ENCODE measurements around the gene UVSSA. TPM values are rescaled to one million over a fixed set of nuclear protein-coding genes. Genes with fewer than 3 reads are reported as not detected.

Gene UVSSA
- polyA plus RNA-seq, 1 of the 3 experiments (the other 2 are of a cell fraction): 14.9 TPM

DNA sequence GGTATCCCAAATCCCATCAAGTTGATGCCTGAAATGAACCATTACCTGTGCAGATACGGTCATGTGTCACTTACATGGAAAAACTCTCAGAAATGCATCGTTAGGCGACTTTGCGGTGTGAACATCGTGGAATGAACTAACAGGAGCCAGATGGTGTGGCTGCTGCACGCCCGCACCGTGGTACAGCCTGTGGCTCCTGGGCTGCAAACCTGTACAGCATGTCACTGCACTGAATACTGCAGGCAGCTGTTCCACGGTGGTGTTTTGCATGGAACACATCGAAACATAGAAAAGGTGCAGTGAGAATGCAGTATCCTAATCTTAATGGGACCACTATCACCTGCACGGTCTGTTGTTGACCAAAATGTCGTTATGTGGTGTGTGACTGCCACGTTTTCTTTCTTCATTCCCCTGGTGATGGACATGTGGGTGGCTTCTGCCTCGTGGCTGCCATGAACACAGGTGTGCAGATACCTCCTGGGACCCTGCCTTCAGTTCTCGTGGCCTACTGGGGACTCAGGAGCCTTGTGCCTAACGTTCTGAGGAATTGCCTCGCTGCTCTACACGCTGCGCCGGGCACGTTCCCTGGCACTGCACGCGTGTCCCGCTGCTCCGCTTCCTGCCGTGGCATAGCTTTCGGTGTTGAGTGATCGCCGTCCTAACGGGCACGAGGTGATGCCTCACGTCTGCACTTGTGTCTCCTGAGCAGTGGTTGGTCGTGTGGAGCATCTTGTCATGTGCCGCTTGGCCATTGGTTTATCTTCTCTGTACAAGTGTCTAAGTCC is 38.9 kb upstream of the UVSSA start:
- no peaks in the 10 kb centered on the region for H3K27me3 ChIP-seq (ENCODE audit: insufficient read depth)
- peak overlapping the region in 1 of 2 experiments; percentile 82; a peak in 1 of 4 replicates for H3K27ac ChIP-seq (ENCODE audit: low read depth in 2 of 2, low read length in 1 of 2)
- no peak for DNase-seq
- H3F3A ChIP-seq (replicated peaks; ENCODE audit: insufficient read depth): peaks cover 18% of the 10 kb centered on the region
- TF ChIP-seq, protein P1, sequence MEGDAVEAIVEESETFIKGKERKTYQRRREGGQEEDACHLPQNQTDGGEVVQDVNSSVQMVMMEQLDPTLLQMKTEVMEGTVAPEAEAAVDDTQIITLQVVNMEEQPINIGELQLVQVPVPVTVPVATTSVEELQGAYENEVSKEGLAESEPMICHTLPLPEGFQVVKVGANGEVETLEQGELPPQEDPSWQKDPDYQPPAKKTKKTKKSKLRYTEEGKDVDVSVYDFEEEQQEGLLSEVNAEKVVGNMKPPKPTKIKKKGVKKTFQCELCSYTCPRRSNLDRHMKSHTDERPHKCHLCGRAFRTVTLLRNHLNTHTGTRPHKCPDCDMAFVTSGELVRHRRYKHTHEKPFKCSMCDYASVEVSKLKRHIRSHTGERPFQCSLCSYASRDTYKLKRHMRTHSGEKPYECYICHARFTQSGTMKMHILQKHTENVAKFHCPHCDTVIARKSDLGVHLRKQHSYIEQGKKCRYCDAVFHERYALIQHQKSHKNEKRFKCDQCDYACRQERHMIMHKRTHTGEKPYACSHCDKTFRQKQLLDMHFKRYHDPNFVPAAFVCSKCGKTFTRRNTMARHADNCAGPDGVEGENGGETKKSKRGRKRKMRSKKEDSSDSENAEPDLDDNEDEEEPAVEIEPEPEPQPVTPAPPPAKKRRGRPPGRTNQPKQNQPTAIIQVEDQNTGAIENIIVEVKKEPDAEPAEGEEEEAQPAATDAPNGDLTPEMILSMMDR (IDR thresholded peaks at IDR 0.05): no peak
- no peak for TF ChIP-seq YY1 (IDR thresholded peaks at IDR 0.05; ENCODE audit: low read depth)
- no peak for TF ChIP-seq SIN3A (IDR thresholded peaks at IDR 0.05; ENCODE audit: borderline replicate concordance, low read depth, low read length)
- TF ChIP-seq CHD2 (IDR thresholded peaks at IDR 0.05; ENCODE audit: low read length, partially characterized antibody): no peak
- no peak for TF ChIP-seq TCF12 (IDR thresholded peaks at IDR 0.05)
- no peak for TF ChIP-seq RFX5 (IDR thresholded peaks at IDR 0.05; ENCODE audit: low read length)
- TF ChIP-seq FOSL2 (IDR thresholded peaks at IDR 0.05; ENCODE audit: borderline replicate concordance, low read depth): no peak
- TF ChIP-seq REST (IDR thresholded peaks at IDR 0.05; ENCODE audit: low read depth, low read length): no peak
- no peak for TF ChIP-seq FOXM1 (IDR thresholded peaks at IDR 0.05; ENCODE audit: low read depth)
- TF ChIP-seq GATA2 (CRISPR knock-in tag; IDR thresholded peaks at IDR 0.05): no peak
- TF ChIP-seq USF1 (IDR thresholded peaks at IDR 0.05; ENCODE audit: borderline replicate concordance, low read depth): no peak
- no peak for TF ChIP-seq FOXJ3 (CRISPR knock-in tag; IDR thresholded peaks at IDR 0.05)
- TF ChIP-seq EZH2phosphoT487 (IDR thresholded peaks at IDR 0.05; ENCODE audit: borderline replicate concordance, low read depth): no peak
- TF ChIP-seq NRF1 (IDR thresholded peaks at IDR 0.05; ENCODE audit: low read depth, low read length): no peak
- no peak for TF ChIP-seq RAD21 (IDR thresholded peaks at IDR 0.05; ENCODE audit: low read length)
- no peak for TF ChIP-seq ELF1 (IDR thresholded peaks at IDR 0.05)
- TF ChIP-seq TAF1 (IDR thresholded peaks at IDR 0.05; ENCODE audit: borderline replicate concordance, low read depth, low read length): no peak
- no peak for TF ChIP-seq TEAD4 (IDR thresholded peaks at IDR 0.05; ENCODE audit: borderline replicate concordance, insufficient read depth)
- TF ChIP-seq IRF3 (IDR thresholded peaks at IDR 0.05; ENCODE audit: low read depth, low read length): no peak
- H4K20me1 ChIP-seq (ENCODE audit: insufficient read depth): peaks cover 27% of the 10 kb centered on the region; the same call in 1 of the 2 replicates
- peaks cover 6 to 8% of the 10 kb centered on the region in 2 experiments for H3K36me3 ChIP-seq (replicated peaks in 1 of 2; ENCODE audit: control insufficient read depth in 1 of 2, insufficient read depth in 2 of 2, low read length in 1 of 2)
- 97% methylated on average over 31 of the region's 34 CpGs for WGBS (ENCODE audit: low lambda C conversion rate)
- peaks cover 4 to 21% of the 10 kb centered on the region in 2 experiments; a peak in 3 of 4 replicates for H3K4me1 ChIP-seq (ENCODE audit: control insufficient read depth in 1 of 2, insufficient read depth in 2 of 2, low read depth in 1 of 2, low read length in 1 of 2)
- POLR2A ChIA-PET: no interaction called here
- CTCF ChIA-PET: interaction anchor here (1.2 to 1.6 kb wide), 2 partner anchors 10 to 21 kb away, joined by 3 to 4 read pairs; no protein-coding TSS in a partner anchor
- H3K9me3 ChIP-seq: no peaks in the 10 kb centered on the region
- H3K9ac ChIP-seq: no peak overlapping the region
- H2AFZ ChIP-seq (ENCODE audit: low read depth): no peak overlapping the region
- no peak overlapping the region for H3K4me2 ChIP-seq
- H3K4me3 ChIP-seq (ENCODE audit: low read depth in 2 of 2, low read length in 1 of 2): no peak overlapping the region
- no peaks in the 10 kb centered on the region for H3K9me2 ChIP-seq
- H3K79me2 ChIP-seq (ENCODE audit: insufficient read depth): peaks cover 99% of the 10 kb centered on the region

Data from SK-N-SH (cell line).